H9 (cell line): ENCODE data around the gene HECW1. TPM values are rescaled to one million over a fixed set of nuclear protein-coding genes. Genes with fewer than 3 reads are reported as not detected.
"Not testable (repeated sequence)": the region's sequence is repeated elsewhere in the genome, so short reads cannot be mapped to it uniquely, and the experiment has no call there.

Source experiments
- DNase-seq: peaks from one replicate; pipeline ENCODE4 v3.0.0-alpha.2; 2017
- H2AFZ ChIP-seq: one replicate; pipeline ENCODE4 v1.6.1; 2013; ENCODE audit warnings: mild to moderate bottlenecking, low read length, control low read depth, moderate library complexity
- H2AK5ac ChIP-seq: 2 replicates; pipeline ENCODE4 v1.6.1; 2013; ENCODE audit warnings: low read length, control low read depth, mixed read lengths; ENCODE audit not compliant: insufficient read length
- H2BK120ac ChIP-seq: one replicate; pipeline ENCODE4 v1.6.1; 2013; ENCODE audit warnings: low read depth, mild to moderate bottlenecking, low read length, control low read depth, inconsistent platforms; ENCODE audit not compliant: poor library complexity, severe bottlenecking
- H2BK12ac ChIP-seq: 2 replicates; pipeline ENCODE4 v1.6.1; 2013; ENCODE audit warnings: low read length, control low read depth, mixed read lengths, low read depth; ENCODE audit not compliant: insufficient read length
- H2BK15ac ChIP-seq: 2 replicates; pipeline ENCODE4 v1.6.1; 2013; ENCODE audit warnings: low read depth, low read length, control low read depth
- H2BK20ac ChIP-seq: one replicate; pipeline ENCODE4 v1.6.1; 2013; ENCODE audit warnings: low read depth, mild to moderate bottlenecking, low read length, control low read depth, inconsistent platforms; ENCODE audit not compliant: poor library complexity, severe bottlenecking
- H2BK5ac ChIP-seq: 2 replicates; pipeline ENCODE4 v1.6.1; 2013; ENCODE audit warnings: low read length, control low read depth, mixed read lengths; ENCODE audit not compliant: insufficient read length
- H3K14ac ChIP-seq: 2 replicates; pipeline ENCODE4 v1.6.1; 2013; ENCODE audit warnings: low read length, control low read depth; ENCODE audit not compliant: insufficient read depth
- H3K18ac ChIP-seq: 2 replicates; pipeline ENCODE4 v1.6.1; 2013; ENCODE audit warnings: low read depth, mild to moderate bottlenecking, mixed read lengths, low read length, control low read depth; ENCODE audit not compliant: insufficient read length
- H3K23ac ChIP-seq: 2 replicates; pipeline ENCODE4 v1.6.1; 2013; ENCODE audit warnings: low read length, control low read depth, mixed read lengths, low read depth; ENCODE audit not compliant: insufficient read length
- H3K23me2 ChIP-seq: 2 replicates; pipeline ENCODE4 v1.6.1; 2013; ENCODE audit warnings: low read depth, mild to moderate bottlenecking, mixed read lengths, low read length, control low read depth; ENCODE audit not compliant: insufficient read length, poor library complexity, severe bottlenecking
- H3K27ac ChIP-seq: 2 replicates; pipeline ENCODE4 v1.5.1; 2013; ENCODE audit warnings: low read length, control low read depth, mixed read lengths, low read depth; ENCODE audit not compliant: insufficient read length
- H3K27me3 ChIP-seq: 2 replicates; pipeline ENCODE4 v1.6.1; 2013; ENCODE audit warnings: low read length, control low read depth, inconsistent platforms; ENCODE audit not compliant: insufficient read depth
- H3K4ac ChIP-seq: 2 replicates; pipeline ENCODE4 v1.6.1; 2013; ENCODE audit warnings: low read depth, mild to moderate bottlenecking, control low read depth, inconsistent platforms, low read length, moderate library complexity
- H3K4me1 ChIP-seq: 2 replicates; pipeline ENCODE4 v1.6.1; 2013; ENCODE audit warnings: low read length, control low read depth, inconsistent platforms; ENCODE audit not compliant: insufficient read depth
- H3K4me2 ChIP-seq: 2 replicates; pipeline ENCODE4 v1.6.1; 2013; ENCODE audit warnings: low read length, control low read depth, mixed read lengths; ENCODE audit not compliant: insufficient read length, insufficient read depth
- H3K56ac ChIP-seq: 2 replicates; pipeline ENCODE4 v1.6.1; 2013; ENCODE audit warnings: low read depth, mild to moderate bottlenecking, mixed read lengths, low read length, control low read depth; ENCODE audit not compliant: insufficient read length
- H3K79me1 ChIP-seq: 2 replicates; pipeline ENCODE4 v1.6.1; 2013; ENCODE audit warnings: low read depth, mild to moderate bottlenecking, moderate library complexity, low read length, control low read depth, inconsistent platforms; ENCODE audit not compliant: insufficient read depth, poor library complexity, severe bottlenecking
- H3K79me2 ChIP-seq: 2 replicates; pipeline ENCODE4 v1.6.1; 2013; ENCODE audit warnings: low read length, control low read depth, inconsistent platforms; ENCODE audit not compliant: insufficient read depth
- H3K9ac ChIP-seq: 2 replicates; pipeline ENCODE4 v1.6.1; 2013; ENCODE audit warnings: low read length, control low read depth, mixed read lengths; ENCODE audit not compliant: insufficient read length; ENCODE audit errors: extremely low read depth
- H3K9me3 ChIP-seq: one replicate; pipeline ENCODE4 v1.6.1; 2013; ENCODE audit warnings: low read depth, low read length, inconsistent platforms; ENCODE audit not compliant: control insufficient read depth
- H3T11ph ChIP-seq: one replicate; pipeline ENCODE4 v1.6.1; 2013; ENCODE audit warnings: mild to moderate bottlenecking, low read length, control low read depth, inconsistent platforms
- H4K20me1 ChIP-seq: one replicate; pipeline ENCODE4 v1.6.1; 2013; ENCODE audit not compliant: control insufficient read depth, insufficient read length, insufficient read depth
- H4K5ac ChIP-seq: 2 replicates; pipeline ENCODE4 v1.6.1; 2013; ENCODE audit warnings: low read depth, mild to moderate bottlenecking, mixed read lengths, low read length, control low read depth; ENCODE audit not compliant: insufficient read length
- H4K8ac ChIP-seq: replicated peaks from 2 replicates; pipeline ENCODE4 v1.6.1; 2013; ENCODE audit warnings: low read length, control low read depth, mixed read lengths, low read depth; ENCODE audit not compliant: insufficient read length
- H4K91ac ChIP-seq: 2 replicates; pipeline ENCODE4 v1.6.1; 2013; ENCODE audit warnings: low read depth, mild to moderate bottlenecking, moderate library complexity, mixed read lengths, low read length, control low read depth; ENCODE audit not compliant: insufficient read length
- H3K27ac Mint-ChIP-seq, 3 experiments: 2 replicates in 2 of 3; 3 replicates in 1 of 3; pipeline ENCODE4 v1.8.0; 2020 to 2021; ENCODE audit warnings: mixed read lengths in 3 of 3, mild to moderate bottlenecking in 1 of 3, moderate library complexity in 1 of 3
- H3K27me3 Mint-ChIP-seq: 2 replicates; pipeline ENCODE4 v1.8.0; 2021; ENCODE audit warnings: low read depth, mild to moderate bottlenecking, moderate library complexity, mixed read lengths
- H3K36me3 Mint-ChIP-seq, 3 experiments: 2 replicates in 2 of 3; 3 replicates in 1 of 3; pipeline ENCODE4 v1.8.0; 2020 to 2021; ENCODE audit warnings: low read depth in 3 of 3, mixed read lengths in 3 of 3; ENCODE audit not compliant: insufficient read depth in 1 of 3
- H3K4me1 Mint-ChIP-seq, 2 experiments: 2 replicates each; pipeline ENCODE4 v1.8.0; 2020; ENCODE audit warnings: mixed read lengths in 2 of 2
- H3K4me3 Mint-ChIP-seq, 2 experiments: 2 replicates in 1 of 2; 3 replicates in 1 of 2; pipeline ENCODE4 v1.8.0; 2020 to 2021; ENCODE audit warnings: mild to moderate bottlenecking in 2 of 2, mixed read lengths in 2 of 2, moderate library complexity in 1 of 2
- H3K9me3 Mint-ChIP-seq, 2 experiments: 2 replicates in 1 of 2; 3 replicates in 1 of 2; pipeline ENCODE4 v1.8.0; 2020; ENCODE audit warnings: mild to moderate bottlenecking in 2 of 2, mixed read lengths in 2 of 2, moderate library complexity in 1 of 2
- WGBS: extraction: QIAGEN DNeasy Blood & Tissue Kit; methylation state at CpG from one replicate; pipeline ENCODE4 v1.1.7; 2013; ENCODE audit warnings: missing lambda C conversion rate, low lambda C conversion rate, mixed read lengths; ENCODE audit not compliant: insufficient read length; ENCODE audit errors: extremely low coverage; 5-methylcytosine and 5-hydroxymethylcytosine counted together
- total RNA-seq: library from RNA; stranded (reverse); gene quantifications from 2 replicates; pipeline ENCODE4 v1.2.1, GENCODE V29; 2021
- TF ChIP-seq, protein P1 (sequence below): fragments of 200-600 bp; sonication (generic); conservative IDR thresholded peaks from 3 replicates; pipeline ENCODE4 v1.8.0; 2021; ENCODE audit warnings: antibody characterized with exemption, mild to moderate bottlenecking

The HECW1 gene
- total RNA-seq, 1 experiment from 2014 or later = 5.0 TPM

DNA sequence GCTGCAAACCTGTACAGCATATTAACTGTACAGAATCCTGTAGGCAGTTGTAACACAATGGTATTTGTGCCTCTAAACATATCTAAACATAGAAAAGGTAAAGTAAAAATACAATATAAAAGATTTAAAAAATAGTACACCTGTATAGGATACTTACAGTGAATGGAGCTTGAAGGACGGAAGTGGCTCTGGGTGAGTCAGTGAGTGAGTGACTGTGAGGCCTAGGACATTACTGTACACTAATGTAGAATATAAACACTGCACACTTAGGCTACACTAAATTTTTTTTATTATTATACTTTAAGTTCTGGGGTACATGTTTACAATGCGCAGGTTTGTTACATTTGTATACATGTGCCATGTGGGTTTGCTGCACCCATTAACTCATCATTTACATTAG lies 373.1 kb downstream of the HECW1 start:
- H2BK20ac ChIP-seq = no peak overlapping the region
- H3K27me3 ChIP-seq = no peaks in the 10 kb centered on the region
- no peak overlapping the region for H2AK5ac ChIP-seq
- no peak overlapping the region for H3K9ac ChIP-seq
- H3K23me2 ChIP-seq = no peaks in the 10 kb centered on the region
- no peaks in the 10 kb centered on the region for H3K79me1 ChIP-seq
- no peak overlapping the region for H3K18ac ChIP-seq
- H3K4me2 ChIP-seq = no peak overlapping the region
- no peak overlapping the region for H2BK15ac ChIP-seq
- no peak overlapping the region for H3K4ac ChIP-seq
- H3K23ac ChIP-seq = no peak overlapping the region
- no peak overlapping the region for H3T11ph ChIP-seq
- Mint-ChIP-seq H3K27ac (no peak overlapping the region), H3K4me3 (no peak overlapping the region), H3K9me3 (no peaks in the 10 kb centered on the region), H3K4me1 (peaks cover 2 to 5% of the 10 kb centered on the region in 2 experiments; a peak in 2 of 4 replicates), H3K27me3 (no peaks in the 10 kb centered on the region), H3K36me3 (no peaks in the 10 kb centered on the region)
- no peak overlapping the region for H2BK5ac ChIP-seq
- TF ChIP-seq, protein P1, sequence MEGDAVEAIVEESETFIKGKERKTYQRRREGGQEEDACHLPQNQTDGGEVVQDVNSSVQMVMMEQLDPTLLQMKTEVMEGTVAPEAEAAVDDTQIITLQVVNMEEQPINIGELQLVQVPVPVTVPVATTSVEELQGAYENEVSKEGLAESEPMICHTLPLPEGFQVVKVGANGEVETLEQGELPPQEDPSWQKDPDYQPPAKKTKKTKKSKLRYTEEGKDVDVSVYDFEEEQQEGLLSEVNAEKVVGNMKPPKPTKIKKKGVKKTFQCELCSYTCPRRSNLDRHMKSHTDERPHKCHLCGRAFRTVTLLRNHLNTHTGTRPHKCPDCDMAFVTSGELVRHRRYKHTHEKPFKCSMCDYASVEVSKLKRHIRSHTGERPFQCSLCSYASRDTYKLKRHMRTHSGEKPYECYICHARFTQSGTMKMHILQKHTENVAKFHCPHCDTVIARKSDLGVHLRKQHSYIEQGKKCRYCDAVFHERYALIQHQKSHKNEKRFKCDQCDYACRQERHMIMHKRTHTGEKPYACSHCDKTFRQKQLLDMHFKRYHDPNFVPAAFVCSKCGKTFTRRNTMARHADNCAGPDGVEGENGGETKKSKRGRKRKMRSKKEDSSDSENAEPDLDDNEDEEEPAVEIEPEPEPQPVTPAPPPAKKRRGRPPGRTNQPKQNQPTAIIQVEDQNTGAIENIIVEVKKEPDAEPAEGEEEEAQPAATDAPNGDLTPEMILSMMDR = no peak
- no peak overlapping the region for H3K14ac ChIP-seq
- no peak overlapping the region for H3K27ac ChIP-seq
- H2BK120ac ChIP-seq = no peak overlapping the region
- H3K4me1 ChIP-seq = peaks cover 4% of the 10 kb centered on the region; the same call in 1 of the 2 replicates
- H4K20me1 ChIP-seq = no peaks in the 10 kb centered on the region
- H3K56ac ChIP-seq = no peak overlapping the region
- H4K5ac ChIP-seq = no peak overlapping the region
- no peak overlapping the region for H2BK12ac ChIP-seq
- DNase-seq = no peak
- H4K8ac ChIP-seq = no peak overlapping the region
- no peak overlapping the region for H4K91ac ChIP-seq
- H3K9me3 ChIP-seq = no peaks in the 10 kb centered on the region
- H3K79me2 ChIP-seq = no peaks in the 10 kb centered on the region
- no CpG with 5 or more reads among the region's 2 CpGs for WGBS
- no peak overlapping the region for H2AFZ ChIP-seq

DNA sequence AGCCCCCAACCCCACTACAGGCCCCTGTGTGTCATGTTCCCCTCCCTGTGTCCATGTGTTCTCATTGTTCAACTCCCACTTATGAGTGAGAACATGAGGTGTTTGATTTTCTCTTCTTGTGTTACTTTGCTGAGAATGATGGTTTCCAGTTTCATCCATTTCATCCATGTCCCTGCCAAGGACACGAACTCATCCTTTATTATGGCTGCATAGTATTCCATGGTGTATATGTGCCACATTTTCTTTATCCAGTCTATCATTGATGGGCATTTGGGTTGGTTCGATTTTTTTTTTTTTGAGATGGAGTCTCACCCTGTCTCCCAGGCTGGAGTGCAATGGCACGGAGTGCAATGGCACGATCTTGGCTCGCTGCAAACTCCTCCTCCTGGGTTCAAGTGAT lies 373.6 kb downstream of the HECW1 start:
- not testable (repeated sequence) for H3K18ac ChIP-seq, H3K56ac ChIP-seq, H4K20me1 ChIP-seq, H3K27me3 Mint-ChIP-seq, H3K4me3 Mint-ChIP-seq, H3K79me1 ChIP-seq, H3T11ph ChIP-seq, H2AFZ ChIP-seq, H3K4me2 ChIP-seq, H2BK20ac ChIP-seq, H3K23ac ChIP-seq, H4K5ac ChIP-seq, H3K14ac ChIP-seq, H3K4me1 Mint-ChIP-seq, H2AK5ac ChIP-seq, H3K27ac ChIP-seq, H2BK12ac ChIP-seq, H4K91ac ChIP-seq, H3K4ac ChIP-seq, H4K8ac ChIP-seq, H3K36me3 Mint-ChIP-seq, DNase-seq, H3K27ac Mint-ChIP-seq, H2BK5ac ChIP-seq, H3K27me3 ChIP-seq, H2BK120ac ChIP-seq, H3K9me3 ChIP-seq, H3K79me2 ChIP-seq, H3K23me2 ChIP-seq, H2BK15ac ChIP-seq, H3K9ac ChIP-seq, H3K9me3 Mint-ChIP-seq, H3K4me1 ChIP-seq
- WGBS = no CpG with 5 or more reads among the region's 5 CpGs
